ENCODE results near the gene MUC4. TPM values are rescaled to one million over a fixed set of nuclear protein-coding genes. Genes with fewer than 3 reads are reported as not detected.

The MUC4 gene
- total and polyA plus RNA-seq, 9 of the 15 experiments (the other 6 are each of a cell fraction or from before 2014, with no cell fraction given), result under 0.01 to 0.21 (median 0.10) TPM; not detected in 4

DNA sequence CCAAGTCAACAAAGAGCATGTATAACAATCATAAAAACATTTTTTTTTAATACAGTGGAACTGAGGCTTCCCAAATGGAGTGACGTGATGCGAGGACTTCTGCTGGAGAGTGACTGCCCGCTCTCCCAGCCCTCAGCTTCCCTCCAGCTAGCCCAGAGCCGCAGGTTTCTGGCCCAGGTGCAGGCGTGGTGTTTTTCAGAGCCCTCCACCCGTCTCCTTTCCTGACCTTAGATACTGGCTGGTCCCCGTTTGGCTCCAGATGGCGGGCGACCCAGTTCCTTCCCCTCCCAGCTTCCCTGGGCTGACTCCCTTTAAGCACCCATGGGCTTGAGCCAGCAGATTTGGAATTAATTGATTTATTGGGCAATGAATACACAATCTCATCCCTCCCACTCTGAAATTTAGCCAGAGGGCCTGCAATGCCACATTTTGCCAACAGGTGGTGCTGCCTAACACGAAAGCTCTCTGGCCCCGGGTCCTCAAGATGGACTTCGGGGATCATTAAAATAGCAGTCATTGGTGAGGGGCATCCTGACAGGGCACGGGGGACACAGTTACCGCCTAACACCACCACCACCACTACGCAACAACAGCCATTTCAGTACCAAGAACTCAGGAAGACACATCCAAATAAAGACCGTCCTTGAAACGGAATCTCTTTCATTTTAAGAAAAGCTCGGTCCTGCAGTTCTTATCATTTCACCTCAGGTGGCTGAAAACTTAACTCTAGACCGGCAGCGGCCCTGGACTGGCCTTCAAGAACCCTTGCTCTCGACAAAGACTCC is 47.5 kb upstream of the MUC4 start:
- POLR2A ChIA-PET, result interaction anchor here (0.6 to 1.2 kb wide), 4 partner anchors 19 to 1857 kb away, joined by 3 to 5 read pairs (median 3); no protein-coding TSS in a partner anchor
- intact Hi-C loops (cut with micrococcal nuclease), result loop anchor here (1.0 to 10.0 kb wide), 5 partner anchors 35 to 234 kb away; no protein-coding TSS in a partner anchor
- H3K9me1 ChIP-seq (ENCODE audit: control insufficient read depth, insufficient read depth, low read length), result no peaks in the 10 kb centered on the region
- DNase-seq (ENCODE audit: extremely low read depth in 1 of 4, low spot score in 3 of 4), result peak; percentile 76 to 83 (median 81)
- peak overlapping the region in 1 of 2 experiments; percentile 54; a peak in 3 of 4 replicates for H3K9ac ChIP-seq (ENCODE audit: insufficient read depth in 1 of 2, low read depth in 2 of 2, low read length in 2 of 2)
- H3K36me3 ChIP-seq (ENCODE audit: control insufficient read depth, insufficient read depth, low read length), result no peaks in the 10 kb centered on the region
- H2AFZ ChIP-seq (ENCODE audit: low read depth, low read length), result peak overlapping the region; percentile 85
- H3K27me3 ChIP-seq (ENCODE audit: control insufficient read depth in 2 of 2, insufficient read depth in 2 of 2, low read length in 2 of 2), result no peaks in the 10 kb centered on the region
- no peaks in the 10 kb centered on the region for H3K79me2 ChIP-seq (ENCODE audit: control insufficient read depth, insufficient read depth, low read length)
- peak overlapping the region; percentile 79 for H3K4me2 ChIP-seq (ENCODE audit: insufficient read depth, low read length)
- WGBS (ENCODE audit: insufficient coverage, low coverage, missing lambda C conversion rate), result 7% methylated on average over 21 of the region's 21 CpGs
- no peaks in the 10 kb centered on the region for H4K20me1 ChIP-seq (replicated peaks; ENCODE audit: control insufficient read depth, insufficient read depth, low read length)
- in situ Hi-C loops (cut with MboI), result loop anchor here (5.0 to 10.0 kb wide), 3 partner anchors 33 to 1766 kb away; no protein-coding TSS in a partner anchor
- no peak overlapping the region for H3K27ac ChIP-seq (ENCODE audit: extremely low read depth, low read depth, low read length)
- 0 out of 2 replicates have a peak overlapping the region, but pooled peaks have one; percentile 11 for H3K4me3 ChIP-seq
- peak; percentile 18 for ATAC-seq
- no peaks in the 10 kb centered on the region for H3K9me3 ChIP-seq (replicated peaks; ENCODE audit: control insufficient read depth, insufficient read depth, low read depth, low read length)
- CTCF ChIA-PET (ENCODE audit: low intra/inter-chr PET ratio), result interaction anchor here (0.6 to 6.6 kb wide), 6 partner anchors 9 to 56 kb away, joined by 3 to 59 read pairs (median 4); no protein-coding TSS in a partner anchor
- H3K4me1 ChIP-seq (replicated peaks in 1 of 2; ENCODE audit: control insufficient read depth in 2 of 2, insufficient read depth in 2 of 2, low read length in 2 of 2), result peaks cover 31 to 51% of the 10 kb centered on the region in 2 experiments
- peak; percentile 78 for FAIRE-seq
- BruUV-seq (replicated peaks), result no TSS peak
- TF ChIP-seq PCBP2 (IDR thresholded peaks at IDR 0.05; ENCODE audit: low read depth, low read length, poor library complexity, severe bottlenecking) (no peak), PHTF2 (CRISPR knock-in tag; IDR thresholded peaks at IDR 0.05) (no peak), E2F3 (CRISPR knock-in tag; IDR thresholded peaks at IDR 0.05) (no peak), ZFX (CRISPR knock-in tag; IDR thresholded peaks at IDR 0.05) (peak; percentile 73), MAFG (tag; conservative IDR thresholded peaks at IDR 0.05) (no peak), ARID2 (IDR thresholded peaks at IDR 0.05) (peak; percentile 56; the same call in 1 of the 2 replicates), RBBP5 (IDR thresholded peaks at IDR 0.05; ENCODE audit: borderline replicate concordance, insufficient read depth, low read length, poor library complexity, severe bottlenecking) (no peak), ID3 (CRISPR knock-in tag; IDR thresholded peaks at IDR 0.05) (no peak), ID3 (tag; IDR thresholded peaks at IDR 0.05) (no peak)
- TF ChIP-seq, protein P1, sequence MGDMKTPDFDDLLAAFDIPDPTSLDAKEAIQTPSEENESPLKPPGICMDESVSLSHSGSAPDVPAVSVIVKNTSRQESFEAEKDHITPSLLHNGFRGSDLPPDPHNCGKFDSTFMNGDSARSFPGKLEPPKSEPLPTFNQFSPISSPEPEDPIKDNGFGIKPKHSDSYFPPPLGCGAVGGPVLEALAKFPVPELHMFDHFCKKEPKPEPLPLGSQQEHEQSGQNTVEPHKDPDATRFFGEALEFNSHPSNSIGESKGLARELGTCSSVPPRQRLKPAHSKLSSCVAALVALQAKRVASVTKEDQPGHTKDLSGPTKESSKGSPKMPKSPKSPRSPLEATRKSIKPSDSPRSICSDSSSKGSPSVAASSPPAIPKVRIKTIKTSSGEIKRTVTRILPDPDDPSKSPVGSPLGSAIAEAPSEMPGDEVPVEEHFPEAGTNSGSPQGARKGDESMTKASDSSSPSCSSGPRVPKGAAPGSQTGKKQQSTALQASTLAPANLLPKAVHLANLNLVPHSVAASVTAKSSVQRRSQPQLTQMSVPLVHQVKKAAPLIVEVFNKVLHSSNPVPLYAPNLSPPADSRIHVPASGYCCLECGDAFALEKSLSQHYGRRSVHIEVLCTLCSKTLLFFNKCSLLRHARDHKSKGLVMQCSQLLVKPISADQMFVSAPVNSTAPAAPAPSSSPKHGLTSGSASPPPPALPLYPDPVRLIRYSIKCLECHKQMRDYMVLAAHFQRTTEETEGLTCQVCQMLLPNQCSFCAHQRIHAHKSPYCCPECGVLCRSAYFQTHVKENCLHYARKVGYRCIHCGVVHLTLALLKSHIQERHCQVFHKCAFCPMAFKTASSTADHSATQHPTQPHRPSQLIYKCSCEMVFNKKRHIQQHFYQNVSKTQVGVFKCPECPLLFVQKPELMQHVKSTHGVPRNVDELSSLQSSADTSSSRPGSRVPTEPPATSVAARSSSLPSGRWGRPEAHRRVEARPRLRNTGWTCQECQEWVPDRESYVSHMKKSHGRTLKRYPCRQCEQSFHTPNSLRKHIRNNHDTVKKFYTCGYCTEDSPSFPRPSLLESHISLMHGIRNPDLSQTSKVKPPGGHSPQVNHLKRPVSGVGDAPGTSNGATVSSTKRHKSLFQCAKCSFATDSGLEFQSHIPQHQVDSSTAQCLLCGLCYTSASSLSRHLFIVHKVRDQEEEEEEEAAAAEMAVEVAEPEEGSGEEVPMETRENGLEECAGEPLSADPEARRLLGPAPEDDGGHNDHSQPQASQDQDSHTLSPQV (IDR thresholded peaks at IDR 0.05), result 0 out of 2 replicates have a peak, but pooled peaks have one; percentile 37

All from K562 (cell line).